ENCODE measurements around the gene SMIM8.
"Not testable (repeated sequence)": the region's sequence is repeated elsewhere in the genome, so short reads cannot be mapped to it uniquely, and the experiment has no call there.

The SMIM8 gene

GRCh38 chr6:87322304-87323212, at the start of gene SMIM8:
Gene SMIM8, plus strand, starts transcription at chr6:87322588. Its CDS starts 14,444 bp downstream, at chr6:87337032.
- DNase-seq (ENCODE audit: low read depth, low spot score), result peak; percentile 92

DNA sequence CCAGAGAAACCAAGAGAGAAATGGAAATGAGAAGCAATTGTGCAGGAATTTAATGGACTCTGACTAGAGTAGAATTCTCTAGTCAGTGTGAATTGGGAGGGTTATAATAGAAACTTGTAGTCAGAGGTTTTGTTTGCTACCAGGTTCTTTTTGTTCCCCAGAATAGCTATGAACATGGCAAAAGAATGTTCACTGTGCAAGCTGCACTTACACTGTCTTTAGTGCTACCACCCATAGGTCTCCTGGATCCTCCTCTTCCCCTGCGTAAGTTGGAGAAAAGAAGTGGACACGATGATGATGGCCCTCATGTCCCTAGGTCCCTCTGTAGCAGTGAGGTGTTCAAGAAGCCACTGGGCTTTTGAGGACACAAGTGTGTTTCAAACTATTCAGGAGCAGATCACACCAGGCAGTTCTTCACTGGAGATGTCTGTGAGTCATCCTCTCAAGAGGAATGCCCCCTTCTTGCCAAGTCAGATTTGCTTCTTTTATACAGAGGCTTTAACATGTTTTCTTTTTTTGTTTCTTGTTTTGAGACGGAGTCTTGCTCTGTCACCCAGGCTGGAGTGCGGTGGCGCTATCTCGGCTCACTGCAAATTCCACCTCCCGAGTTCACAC, 47.6 kb upstream of the SMIM8 start:
- DNase-seq (ENCODE audit: low read depth, low spot score), result peak; percentile 75

DNA sequence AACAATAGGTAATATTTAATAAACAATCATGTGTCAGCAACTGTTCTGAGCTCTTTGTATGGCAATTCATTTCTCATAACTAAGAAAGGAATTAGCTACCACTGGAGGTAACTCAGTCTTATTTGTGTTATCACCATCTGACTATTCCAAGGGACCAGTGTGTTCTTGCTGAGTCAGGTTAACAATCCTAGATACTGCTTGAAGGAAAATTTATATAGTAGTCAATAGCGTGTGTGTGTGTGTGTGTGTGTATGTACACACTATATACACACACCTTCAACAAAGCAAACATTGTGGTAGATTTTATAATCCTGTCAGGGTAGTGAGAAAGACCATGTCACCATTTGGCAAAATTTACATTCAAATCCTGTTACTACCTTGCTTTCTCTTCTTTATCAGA, 45.8 kb upstream of the SMIM8 start:
- DNase-seq (ENCODE audit: low read depth, low spot score), result no peak

DNA sequence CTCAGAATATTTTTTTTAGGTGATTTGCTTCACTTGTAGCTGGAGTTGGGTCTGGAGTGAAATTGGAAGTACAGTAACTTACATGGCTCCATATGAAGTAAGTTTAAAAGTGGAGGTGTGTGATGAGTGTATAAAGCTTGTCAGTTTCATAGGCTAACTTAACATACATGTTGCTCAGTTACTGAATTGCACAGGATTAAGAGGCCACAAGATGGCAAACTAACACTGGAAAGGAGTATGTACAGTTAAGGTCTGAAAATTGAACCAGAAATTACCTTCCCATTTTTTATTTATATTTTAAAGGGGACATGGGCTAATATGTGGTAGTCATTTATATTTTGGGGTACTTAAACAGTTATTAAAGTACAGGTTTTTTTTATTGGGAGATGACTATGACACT, 45.3 kb upstream of the SMIM8 start:
- DNase-seq (ENCODE audit: low read depth, low spot score), result peak; percentile 5

DNA sequence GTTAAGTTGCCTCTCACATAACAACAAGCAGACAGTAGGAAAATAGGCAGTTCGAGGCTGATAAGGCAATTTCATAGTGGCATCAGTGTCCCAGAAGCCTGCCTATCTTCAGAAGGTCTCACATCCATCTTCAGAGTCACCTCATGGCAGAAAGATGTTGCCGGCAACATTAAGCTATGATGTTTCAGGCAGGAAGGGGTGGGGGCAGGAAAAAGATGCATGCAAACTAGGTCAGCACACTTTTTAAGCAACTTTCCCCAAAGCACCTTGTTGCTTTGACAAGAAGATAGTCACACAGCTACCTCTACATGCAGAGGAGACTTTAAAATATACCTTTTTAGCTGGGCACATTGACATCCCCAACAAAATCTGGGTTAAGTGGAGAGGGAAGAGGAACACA, 43.2 kb upstream of the SMIM8 start:
- DNase-seq (ENCODE audit: low read depth, low spot score), result no peak

GRCh38 chr6:87281426-87281825, 41.0 kb upstream of the SMIM8 start:
- peak; percentile 59 for DNase-seq (ENCODE audit: low read depth, low spot score)

DNA sequence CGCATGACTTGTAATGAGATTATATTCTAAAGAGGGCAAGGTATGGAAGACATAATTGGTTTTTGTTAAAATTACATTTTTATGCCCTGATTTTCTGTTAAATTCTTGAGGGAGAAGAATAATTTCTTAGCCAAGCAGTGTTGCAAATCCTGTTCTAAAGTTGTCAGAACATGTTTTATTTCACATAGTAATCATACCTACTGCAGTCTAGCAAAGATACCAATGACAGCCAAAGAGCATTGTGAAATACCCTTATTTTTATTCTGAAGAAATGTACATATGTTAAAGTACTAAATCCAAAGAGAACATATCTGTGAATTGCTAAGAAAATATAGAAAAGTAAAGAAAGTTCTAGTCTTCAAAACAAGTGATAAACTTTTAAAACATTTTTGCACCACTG, 39.6 kb upstream of the SMIM8 start:
- DNase-seq (ENCODE audit: low read depth, low spot score), result no peak

DNA sequence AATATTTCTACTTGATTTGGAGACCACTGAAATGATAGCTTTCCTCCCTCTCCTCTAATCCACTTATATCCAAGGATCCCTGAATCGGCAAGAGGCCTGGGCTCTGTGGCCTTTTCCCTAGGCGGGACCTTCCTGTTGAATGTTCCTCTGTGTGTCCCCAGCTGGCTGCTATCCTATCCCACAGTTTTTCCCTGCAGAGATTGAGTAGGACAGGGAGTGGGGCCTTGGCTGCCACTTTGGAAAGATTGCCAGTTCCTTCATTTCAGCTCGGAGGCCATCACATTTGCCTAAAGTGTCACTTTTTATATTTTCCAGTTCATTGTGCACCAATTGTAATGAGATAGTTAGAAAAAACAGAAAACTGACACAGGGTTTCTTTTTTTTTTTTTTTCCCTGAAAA, 38.9 kb upstream of the SMIM8 start:
- no peak for DNase-seq (ENCODE audit: low read depth, low spot score)

GRCh38 chr6:87287251-87287650, 35.1 kb upstream of the SMIM8 start:
- peak; percentile 26 for DNase-seq (ENCODE audit: low read depth, low spot score)

DNA sequence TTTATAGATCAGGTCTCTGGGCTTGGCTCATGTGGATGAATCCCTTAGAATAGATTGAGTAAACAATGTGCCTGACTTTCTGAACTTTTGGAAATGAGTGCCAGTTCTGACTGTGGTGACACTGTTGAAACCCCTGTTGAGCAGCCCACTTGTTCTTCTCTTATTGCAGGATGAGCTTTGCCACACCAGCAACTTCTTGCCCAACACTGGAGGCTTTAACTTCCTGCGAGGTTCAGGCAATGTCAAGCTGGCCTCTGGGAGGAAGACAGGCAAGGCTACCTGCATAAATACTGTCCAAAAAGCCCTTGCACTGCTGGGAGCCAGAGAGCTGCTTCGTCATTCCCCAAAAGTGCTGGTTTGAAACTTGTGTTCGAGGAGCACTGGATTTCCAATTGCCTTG, 32.8 kb upstream of the SMIM8 start:
- DNase-seq (ENCODE audit: low read depth, low spot score), result no peak

GRCh38 chr6:87291883-87292282, 30.5 kb upstream of the SMIM8 start:
- no peak for DNase-seq (ENCODE audit: low read depth, low spot score)

- no peak for DNase-seq (ENCODE audit: low read depth, low spot score)
These were observed 28.9 kb upstream of the SMIM8 start for GRCh38 chr6:87293526-87293925.

DNA sequence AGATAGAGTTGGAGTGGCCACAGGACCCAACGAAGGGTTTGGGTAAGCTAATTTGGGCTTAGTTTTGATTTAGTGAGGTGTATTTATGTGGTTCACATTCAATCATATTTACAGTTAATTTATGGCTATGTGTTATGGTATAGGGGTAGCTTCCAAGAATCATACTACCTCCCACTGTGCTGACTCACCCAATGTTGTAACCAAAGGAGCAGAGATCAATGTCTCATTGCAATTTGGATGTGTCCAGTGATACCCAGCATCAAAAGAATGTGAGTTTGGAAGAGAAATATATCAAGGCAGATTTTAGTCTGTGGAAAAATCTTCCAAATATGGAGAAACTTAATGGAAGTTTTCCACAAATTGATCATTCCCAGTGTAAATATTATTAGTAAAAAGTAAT, 25.3 kb upstream of the SMIM8 start:
- DNase-seq (ENCODE audit: low read depth, low spot score), result no peak

GRCh38 chr6:87301277-87301676, 21.1 kb upstream of the SMIM8 start:
- DNase-seq (ENCODE audit: low read depth, low spot score), result not testable (repeated sequence)

GRCh38 chr6:87308970-87309369, 13.4 kb upstream of the SMIM8 start:
- DNase-seq (ENCODE audit: low read depth, low spot score), result no peak

DNA sequence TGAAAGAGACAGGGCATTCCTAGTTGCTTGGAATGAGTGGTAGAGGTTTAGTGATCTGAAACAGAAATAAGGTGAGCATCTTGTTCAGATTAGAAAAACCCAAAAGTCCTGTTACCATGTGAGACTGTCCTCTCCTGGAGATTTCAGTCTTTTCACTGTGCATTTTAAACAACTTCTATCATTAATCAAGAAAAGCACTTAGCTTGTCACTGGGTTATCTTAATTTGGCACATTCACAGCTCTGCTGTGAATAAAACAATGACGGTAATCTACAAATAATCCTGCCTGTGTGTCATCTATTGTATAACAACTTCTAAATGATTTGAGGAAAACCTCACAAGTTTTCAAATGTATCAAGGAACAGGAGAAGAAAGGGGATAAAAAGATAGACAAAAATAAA, 9.5 kb upstream of the SMIM8 start:
- no peak for DNase-seq (ENCODE audit: low read depth, low spot score)

GRCh38 chr6:87315071-87315470, 7.3 kb upstream of the SMIM8 start:
- no peak for DNase-seq (ENCODE audit: low read depth, low spot score)

DNA sequence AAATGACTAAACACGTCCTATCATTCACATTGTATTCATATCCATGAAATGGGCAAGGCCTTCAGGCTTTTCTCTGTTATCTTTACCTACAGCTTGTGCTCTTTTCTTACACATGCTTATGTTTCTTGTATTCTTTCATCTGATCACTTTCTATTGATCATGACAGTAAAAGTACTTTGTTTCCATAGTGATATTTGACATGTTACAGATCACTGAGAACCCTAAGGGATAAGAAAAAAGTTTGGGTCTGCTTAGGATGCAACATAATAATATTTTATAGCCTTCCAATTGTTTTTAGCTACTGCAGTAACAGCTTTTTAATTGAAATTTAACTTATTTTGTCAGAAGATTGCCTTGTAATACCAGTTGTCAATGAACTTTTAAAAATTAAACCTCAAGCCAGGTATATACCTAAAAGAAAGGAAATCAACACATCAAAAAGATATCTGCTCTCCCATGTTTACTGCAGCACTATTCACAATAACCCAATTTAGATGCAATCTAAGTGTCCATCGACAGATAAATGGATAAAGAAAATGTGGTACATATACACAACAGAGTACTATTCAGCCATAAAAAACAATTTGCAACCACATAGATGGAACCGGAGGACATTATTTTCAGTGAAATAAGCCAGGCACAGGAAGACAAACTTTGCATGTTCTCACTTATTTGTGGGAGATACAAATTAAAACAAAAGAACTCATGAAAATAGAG, 3.0 kb upstream of the SMIM8 start:
- DNase-seq (ENCODE audit: low read depth, low spot score), result no peak

- DNase-seq (ENCODE audit: low read depth, low spot score), result not testable (repeated sequence)
These were observed 1.5 kb downstream of the SMIM8 start for GRCh38 chr6:87323880-87324279.

- DNase-seq (ENCODE audit: low read depth, low spot score), result no peak
These were observed 8.6 kb downstream of the SMIM8 start for GRCh38 chr6:87330961-87331360.

- no peak for DNase-seq (ENCODE audit: low read depth, low spot score)
These were observed 10.6 kb downstream of the SMIM8 start for GRCh38 chr6:87333033-87333432.

GRCh38 chr6:87333591-87334181, 11.3 kb downstream of the SMIM8 start:
- DNase-seq (ENCODE audit: low read depth, low spot score), result peak; percentile 61
